Endothelial cell of umbilical vein (primary cell): Measurements from ENCODE around the gene CDKL2. TPM values are rescaled to one million over a fixed set of nuclear protein-coding genes. Genes with fewer than 3 reads are reported as not detected.

ENCODE experiments used
- Bru-seq: library from RNA; stranded (reverse); fragments of 400-500 nt; gene quantifications from one replicate; lab custom pipeline; 2021; lab: Mats Ljungman, UMichigan
- BruChase-seq, 2 experiments: library from RNA; stranded (reverse); fragments of 400-500 nt; gene quantifications; one replicate each; lab custom pipeline; 2021; lab: Mats Ljungman, UMichigan
- BruUV-seq: library from RNA; stranded (reverse); fragments of 400-500 nt; replicated peaks from 2 replicates; lab custom pipeline; 2021; lab: Mats Ljungman, UMichigan
- CTCF ChIA-PET: fragments of 300-600, 350-600 bp; sonication (Branson Sonifier 250); formaldehyde crosslinking; loops from one replicate; lab custom pipeline; 2021; ENCODE audit warnings: antibody characterized with exemption, inconsistent platforms; lab: Charles Lee
- POLR2A ChIA-PET: fragments of 300-600, 350-600 bp; sonication (Branson Sonifier 250); formaldehyde crosslinking; loops from one replicate; lab custom pipeline; 2021; ENCODE audit warnings: antibody characterized with exemption, inconsistent platforms; lab: Charles Lee
- DNase-seq: peaks from one replicate; pipeline ENCODE4 v3.0.0-alpha.2; 2011; ENCODE audit warnings: low read depth, low spot score
- FAIRE-seq: peaks from 2 replicates; lab custom pipeline; 2011; peaks lifted over from hg19 to GRCh38; lab: Jason Lieb, UNC
- H2AFZ ChIP-seq: 2 replicates; pipeline ENCODE4 v1.6.0; 2012; ENCODE audit warnings: low read depth, low read length, control low read depth, inconsistent platforms
- H3K27ac ChIP-seq: 2 replicates; pipeline ENCODE4 v1.5.1; 2011; ENCODE audit warnings: low read depth, mild to moderate bottlenecking, control low read depth, low read length, moderate library complexity; ENCODE audit not compliant: insufficient read depth
- H3K27me3 ChIP-seq, 2 experiments: 2 replicates each; pipeline versions ENCODE4 v1.6.0 to v1.6.1; 2011; ENCODE audit warnings: low read length in 2 of 2, mixed read lengths in 1 of 2; ENCODE audit not compliant: control insufficient read depth in 2 of 2, insufficient read depth in 2 of 2
- H3K36me3 ChIP-seq, 2 experiments: 2 replicates in 1 of 2; 3 replicates in 1 of 2; pipeline ENCODE4 v1.5.1; 2011; ENCODE audit warnings: low read length in 2 of 2, mild to moderate bottlenecking in 1 of 2, moderate library complexity in 1 of 2; ENCODE audit not compliant: control insufficient read depth in 2 of 2, insufficient read depth in 2 of 2; ENCODE audit errors: extremely low read depth in 1 of 2
- H3K4me1 ChIP-seq: 3 replicates; pipeline ENCODE4 v1.5.1; 2011; ENCODE audit warnings: mild to moderate bottlenecking, low read length; ENCODE audit not compliant: control insufficient read depth, insufficient read depth; ENCODE audit errors: extremely low read depth
- H3K4me2 ChIP-seq: 2 replicates; pipeline ENCODE4 v1.6.1; 2011; ENCODE audit warnings: low read length, control low read depth, mixed read lengths; ENCODE audit not compliant: insufficient read depth
- H3K4me3 ChIP-seq, 3 experiments: fragments of 200-600 bp in 1 of 3; sonication (generic), shearing (Covaris generic) in 1 of 3; replicated peaks in 1 of 3; 2 replicates each; pipeline ENCODE4 v1.5.1; 2011 to 2016; ENCODE audit warnings: control low read depth in 3 of 3, low read length in 3 of 3, mild to moderate bottlenecking in 2 of 3, inconsistent platforms in 1 of 3, low read depth in 1 of 3, moderate library complexity in 1 of 3; ENCODE audit not compliant: insufficient read depth in 1 of 3
- H3K79me2 ChIP-seq: 2 replicates; pipeline ENCODE4 v1.6.0; 2012; ENCODE audit warnings: low read length, inconsistent platforms; ENCODE audit not compliant: control insufficient read depth, insufficient read depth
- H3K9ac ChIP-seq: replicated peaks from 2 replicates; pipeline ENCODE3; 2011; ENCODE audit warnings: low read length, control low read depth; ENCODE audit not compliant: insufficient read depth; ENCODE audit errors: extremely low read depth
- H3K9me1 ChIP-seq: replicated peaks from 3 replicates; pipeline ENCODE4 v1.6.0; 2011; ENCODE audit warnings: mild to moderate bottlenecking, low read length; ENCODE audit not compliant: control insufficient read depth, insufficient read depth; ENCODE audit errors: extremely low read depth
- H3K9me3 ChIP-seq: replicated peaks from 2 replicates; pipeline ENCODE4 v1.5.1; 2012; ENCODE audit warnings: low read length, inconsistent platforms; ENCODE audit not compliant: control insufficient read depth, insufficient read depth
- H4K20me1 ChIP-seq: replicated peaks from 2 replicates; pipeline ENCODE3; 2011; ENCODE audit warnings: mild to moderate bottlenecking, low read length; ENCODE audit not compliant: control insufficient read depth, insufficient read depth; ENCODE audit errors: extremely low read depth
- CTCF ChIP-seq, 2 donors: IDR thresholded peaks; 1 replicate in 1 of 2; 2 replicates in 1 of 2; pipeline ENCODE4 v1.5.1; 2011; ENCODE audit warnings: low read length in 2 of 2, mild to moderate bottlenecking in 2 of 2, moderate library complexity in 2 of 2, control low read depth in 1 of 2, inconsistent platforms in 1 of 2, low read depth in 1 of 2; ENCODE audit not compliant: insufficient read depth in 1 of 2; ENCODE audit errors: extremely low read depth in 1 of 2
- EZH2 ChIP-seq: IDR thresholded peaks from 2 replicates; pipeline ENCODE4 v1.6.1; 2012; ENCODE audit warnings: borderline replicate concordance, low read depth, mild to moderate bottlenecking, moderate library complexity, low read length, inconsistent platforms; ENCODE audit not compliant: severe bottlenecking
- FOS ChIP-seq: IDR thresholded peaks from 2 replicates; pipeline ENCODE4 v1.6.1; 2011; ENCODE audit warnings: mild to moderate bottlenecking, low read length, moderate library complexity, borderline replicate concordance; ENCODE audit not compliant: insufficient read depth
- GATA2 ChIP-seq: IDR thresholded peaks from 2 replicates; pipeline ENCODE4 v1.7.0; 2011; ENCODE audit warnings: low read depth, mild to moderate bottlenecking, moderate library complexity, mixed read lengths, low read length; ENCODE audit not compliant: insufficient read length, insufficient read depth
- JUN ChIP-seq: IDR thresholded peaks from 2 replicates; pipeline ENCODE4 v1.6.1; 2011; ENCODE audit warnings: borderline replicate concordance, low read depth; ENCODE audit not compliant: insufficient read length, insufficient read depth
- MAX ChIP-seq: IDR thresholded peaks from 2 replicates; pipeline ENCODE4 v1.6.1; 2011; ENCODE audit not compliant: insufficient read depth, insufficient read length
- MYC ChIP-seq: IDR thresholded peaks from one replicate; pipeline ENCODE4 v1.6.1; 2011; ENCODE audit warnings: mild to moderate bottlenecking, low read depth, low read length
- POLR2A ChIP-seq: IDR thresholded peaks from 2 replicates; pipeline ENCODE4 v1.6.1; 2012; ENCODE audit warnings: low read depth, mild to moderate bottlenecking, control low read depth, low read length
- POLR2AphosphoS5 ChIP-seq: IDR thresholded peaks from 2 replicates; pipeline ENCODE4 v1.6.1; 2012; ENCODE audit warnings: low read depth, mild to moderate bottlenecking, control low read depth, low read length, moderate library complexity; ENCODE audit not compliant: insufficient read depth
- dilution Hi-C: fragments of 300-500 bp; cut with MboI; formaldehyde crosslinking; loops from one replicate; pipeline ENCODE4 v1.15.0; 2019; ENCODE audit warnings: low sequenced_read_pairs; ENCODE audit not compliant: extremely low pct_ligation_motif_present
- intact Hi-C: fragments of 100-400 bp; cut with micrococcal nuclease; formaldehyde crosslinking; loops from one replicate; pipeline ENCODE4 v1.10.0; 2022
- long read RNA-seq: library from polyadenylated mRNA; stranded (forward); transcript quantifications from one replicate; pipeline ENCODE4 v2.0.0, GENCODE V29; 2021
- polyA minus RNA-seq, 3 experiments: library from RNA; depleted of rRNA, polyadenylated mRNA; stranded (reverse); fragments of >200 nt; gene quantifications; 1 replicate in 1 of 3; 2 replicates in 2 of 3; pipeline ENCODE4 v1.2.3, GENCODE V29; 2011
- polyA plus RNA-seq, 4 experiments: library from polyadenylated mRNA; depleted of rRNA in 3 of 4; stranded (reverse) in 3 of 4; unstranded in 1 of 4; fragments of >200 nt; gene quantifications; 2 replicates each; pipeline versions ENCODE4 v1.2.1 to v1.2.3, GENCODE V29; 2011 to 2012; ENCODE audit warnings: missing spikeins in 1 of 4
- total RNA-seq: library from RNA; stranded (reverse); gene quantifications from 2 replicates; pipeline ENCODE4 v1.2.3, GENCODE V29; 2021

Gene CDKL2
- total RNA-seq (0.55 and 0.99 TPM in 2 replicates), polyA plus RNA-seq (0.23 and 0.24 TPM in 2 replicates), polyA minus RNA-seq (0.81 and 2.7 TPM in 2 replicates), Bru-seq, nascent RNA (percentile 28 among the genes with signal in this experiment), BruChase-seq, experiment 1, labeled RNA remaining after a 6-hour chase (percentile 39 among the genes with signal in this experiment), BruChase-seq, experiment 2, labeled RNA remaining after a 2-hour chase (percentile 36 among the genes with signal in this experiment)
- polyA plus RNA-seq (2011; cell fraction: cytosol; rRNA removed): 0.11 and 0.12 TPM in 2 replicates
- 0.34 and 0.37 TPM in 2 replicates for polyA plus RNA-seq (2011; cell fraction: nucleus; rRNA removed)
- polyA plus RNA-seq (2012): 0.16 and 0.19 TPM in 2 replicates
- not detected for polyA minus RNA-seq (2011; cell fraction: cytosol; rRNA and poly(A)+ RNA removed)
- polyA minus RNA-seq (2011; cell fraction: nucleus; rRNA and poly(A)+ RNA removed): 0.48 and 0.53 TPM in 2 replicates
- long read RNA-seq: 0 reads

- DNase-seq: peak; percentile 71
- ChIA-PET POLR2A (no interaction called here), CTCF (interaction anchor here (0.7 kb wide), 1 partner anchor 218 kb away, joined by 3 read pairs; no protein-coding TSS in a partner anchor)
- Histone ChIP-seq H3K79me2 (no peaks in the 10 kb centered on the region), H3K36me3 (no peaks in the 10 kb centered on the region), H3K4me1 (peaks cover 4% of the 10 kb centered on the region), H3K4me3 (peak within 1 kb of the TSS; percentile 8 to 58 (median 53)), H3K9me1 (no peaks in the 10 kb centered on the region), H3K27me3 (no peaks in the 10 kb centered on the region), H4K20me1 (no peaks in the 10 kb centered on the region), H3K4me2 (peak within 1 kb of the TSS; percentile 62), H3K27ac (no peak within 1 kb of the TSS), H3K9ac (peak within 1 kb of the TSS; percentile 22), H2AFZ (peak within 1 kb of the TSS; percentile 94), H3K9me3 (no peaks in the 10 kb centered on the region)
- FAIRE-seq: peak; percentile 52
- BruUV-seq: no TSS peak
- TF ChIP-seq CTCF (IDR thresholded peaks at IDR 0.05; ENCODE audit: extremely low read depth in 1 of 2, insufficient read depth in 1 of 2, low read depth in 1 of 2, low read length in 2 of 2) (no peak), POLR2AphosphoS5 (no peak), JUN (no peak), POLR2A (no peak), EZH2 (no peak), FOS (no peak), MAX (no peak), GATA2 (no peak), MYC (no peak)
- dilution Hi-C loops (no loop called here), intact Hi-C loops (no loop called here)
Observed at GRCh38 chr4:75630174-75630936, at the start of gene CDKL2. CDKL2 (minus strand) TSS chr4:75630528; CDS start chr4:75625988, 4,540 bp downstream.
